ENCODE measurements around the gene CYP4F8. TPM values are rescaled to one million over a fixed set of nuclear protein-coding genes. Genes with fewer than 3 reads are reported as not detected.

CYP4F8 gene
- total and polyA plus RNA-seq, 2 of the 8 experiments (the other 6 are each of a cell fraction or from before 2014, with no cell fraction given): not detected

- TF ChIP-seq CHD7 (IDR thresholded peaks at IDR 0.05; ENCODE audit: insufficient replicate concordance, low read length) (no peak), TBP (IDR thresholded peaks at IDR 0.05; ENCODE audit: low read depth, low read length) (no peak), SIN3A (conservative IDR thresholded peaks at IDR 0.05 in 1 of 2, IDR thresholded peaks at IDR 0.05 in 1 of 2; ENCODE audit: low read depth in 1 of 2, low read length in 2 of 2) (no peak), SIRT6 (IDR thresholded peaks at IDR 0.05; ENCODE audit: low read length) (no peak), POLR2AphosphoS5 (IDR thresholded peaks at IDR 0.05; ENCODE audit: low read depth, low read length) (no peak), SUZ12 (IDR thresholded peaks at IDR 0.05; ENCODE audit: low read length) (no peak), PHF8 (conservative IDR thresholded peaks at IDR 0.05; ENCODE audit: low read depth, low read length) (no peak)
Observed at GRCh38 chr19:15679089-15679488, 64.1 kb downstream of the CYP4F8 start (continued).
